ENCODE measurements around the gene ZNF362. TPM values are rescaled to one million over a fixed set of nuclear protein-coding genes. Genes with fewer than 3 reads are reported as not detected.

Gene ZNF362
- total RNA-seq, 1 donor from 2014 or later, result 30.3 TPM

- intact Hi-C loops (cut with DNase I), result no loop called here
- no peak for DNase-seq (ENCODE audit: low spot score)
Observed at GRCh38 chr1:33319186-33319948, 63.1 kb downstream of the ZNF362 start.

GRCh38 chr1:33319949-33320618 lies 63.8 kb downstream of the ZNF362 start:
- intact Hi-C loops (cut with DNase I), result no loop called here
- DNase-seq (ENCODE audit: low spot score), result no peak

- DNase-seq (ENCODE audit: low spot score), result no peak
- intact Hi-C loops (cut with DNase I), result no loop called here
Observed at GRCh38 chr1:33320619-33321165, 64.4 kb downstream of the ZNF362 start, which contains the start of gene A3GALT2. Gene A3GALT2 (minus strand): TSS chr1:33321098. CDS start chr1:33321098, 0 bp downstream.

GRCh38 chr1:33321178-33321577 lies 64.9 kb downstream of the ZNF362 start:
- DNase-seq (ENCODE audit: low spot score), result no peak
- intact Hi-C loops (cut with DNase I), result no loop called here

- intact Hi-C loops (cut with DNase I), result no loop called here
- DNase-seq (ENCODE audit: low spot score), result no peak
Observed at GRCh38 chr1:33322109-33322508, 65.8 kb downstream of the ZNF362 start.

- no peak for DNase-seq (ENCODE audit: low spot score)
- intact Hi-C loops (cut with DNase I), result no loop called here
Observed at GRCh38 chr1:33322870-33323585, 66.7 kb downstream of the ZNF362 start.

- intact Hi-C loops (cut with DNase I), result no loop called here
- DNase-seq (ENCODE audit: low spot score), result no peak
Observed at GRCh38 chr1:33323663-33324477, 67.6 kb downstream of the ZNF362 start.

- no peak for DNase-seq (ENCODE audit: low spot score)
- intact Hi-C loops (cut with DNase I), result no loop called here
Observed at GRCh38 chr1:33324677-33325575, 68.6 kb downstream of the ZNF362 start.

GRCh38 chr1:33326785-33327184 lies 70.5 kb downstream of the ZNF362 start:
- intact Hi-C loops (cut with DNase I), result no loop called here
- no peak for DNase-seq (ENCODE audit: low spot score)

- peak; percentile 85 for DNase-seq (ENCODE audit: low spot score)
- intact Hi-C loops (cut with DNase I), result no loop called here
Observed at GRCh38 chr1:33327587-33328325, 71.5 kb downstream of the ZNF362 start.

GRCh38 chr1:33328817-33329216 lies 72.5 kb downstream of the ZNF362 start:
- intact Hi-C loops (cut with DNase I), result no loop called here
- DNase-seq (ENCODE audit: low spot score), result no peak

GRCh38 chr1:33329600-33330305 lies 73.5 kb downstream of the ZNF362 start:
- DNase-seq (ENCODE audit: low spot score), result no peak
- intact Hi-C loops (cut with DNase I), result loop anchor here (5.0 kb wide), 2 partner anchors 32 to 38 kb away; no protein-coding TSS in a partner anchor

- no peak for DNase-seq (ENCODE audit: low spot score)
- intact Hi-C loops (cut with DNase I), result loop anchor here (5.0 kb wide), 2 partner anchors 33 to 37 kb away; no protein-coding TSS in a partner anchor
Observed at GRCh38 chr1:33330361-33330890, 74.1 kb downstream of the ZNF362 start.

GRCh38 chr1:33330906-33331305 lies 74.6 kb downstream of the ZNF362 start:
- intact Hi-C loops (cut with DNase I), result loop anchor here (5.0 kb wide), 2 partner anchors 34 to 36 kb away; no protein-coding TSS in a partner anchor
- DNase-seq (ENCODE audit: low spot score), result no peak

GRCh38 chr1:33331444-33332356 lies 75.4 kb downstream of the ZNF362 start:
- DNase-seq (ENCODE audit: low spot score), result no peak
- intact Hi-C loops (cut with DNase I), result loop anchor here (5.0 kb wide), 2 partner anchors 34 to 36 kb away; no protein-coding TSS in a partner anchor
